H1 (cell line): Measurements from ENCODE around the gene MEIS3. TPM values are rescaled to one million over a fixed set of nuclear protein-coding genes. Genes with fewer than 3 reads are reported as not detected.

Experiments
- CTCF ChIA-PET: fragments of 300-600 bp; sonication (Branson Sonifier 250); formaldehyde crosslinking; loops from one replicate; lab custom pipeline; 2021; ENCODE audit not compliant: partially characterized antibody; lab: Charles Lee
- POLR2A ChIA-PET: fragments of 300-600 bp; sonication (Branson Sonifier 250); formaldehyde crosslinking; loops from one replicate; lab custom pipeline; 2021; ENCODE audit warnings: inconsistent platforms; ENCODE audit not compliant: partially characterized antibody; lab: Charles Lee
- DNase-seq, 2 experiments: peaks; one replicate each; pipeline versions ENCODE4 v3.0.0 to v3.0.0-alpha.2; 2010 to 2022; ENCODE audit warnings: low spot score in 2 of 2, low read depth in 1 of 2, mixed read lengths in 1 of 2
- FAIRE-seq: peaks from 2 replicates; lab custom pipeline; 2011; peaks lifted over from hg19 to GRCh38; lab: Jason Lieb, UNC
- H2AFZ ChIP-seq: 2 replicates; pipeline ENCODE4 v1.8.1; 2012; ENCODE audit warnings: low read length, inconsistent platforms
- H2AK5ac ChIP-seq: 2 replicates; pipeline ENCODE4 v1.6.1; 2013; ENCODE audit warnings: low read depth, low read length
- H2BK120ac ChIP-seq: replicated peaks from 2 replicates; pipeline ENCODE3; 2013; ENCODE audit warnings: low read depth, low read length, inconsistent platforms
- H2BK12ac ChIP-seq: 2 replicates; pipeline ENCODE4 v1.6.1; 2013; ENCODE audit warnings: low read depth, low read length
- H2BK15ac ChIP-seq: 2 replicates; pipeline ENCODE4 v1.6.1; 2013; ENCODE audit warnings: low read length
- H2BK20ac ChIP-seq: 2 replicates; pipeline ENCODE4 v1.6.1; 2013; ENCODE audit warnings: low read length
- H2BK5ac ChIP-seq: 2 replicates; pipeline ENCODE4 v1.6.1; 2013; ENCODE audit warnings: low read depth, low read length
- H3K14ac ChIP-seq: 2 replicates; pipeline ENCODE4 v1.6.1; 2013; ENCODE audit warnings: inconsistent platforms; ENCODE audit not compliant: insufficient read length
- H3K18ac ChIP-seq: 2 replicates; pipeline ENCODE4 v1.6.1; 2013; ENCODE audit warnings: low read length; ENCODE audit errors: extremely low read depth
- H3K23ac ChIP-seq: 2 replicates; pipeline ENCODE4 v1.6.1; 2013; ENCODE audit warnings: inconsistent platforms; ENCODE audit not compliant: insufficient read length
- H3K23me2 ChIP-seq: 2 replicates; pipeline ENCODE4 v1.6.1; 2013; ENCODE audit warnings: low read depth, low read length
- H3K27ac ChIP-seq: 2 replicates; pipeline ENCODE4 v1.6.1; 2011; ENCODE audit warnings: low read depth, low read length, inconsistent platforms
- H3K27me3 ChIP-seq, 4 experiments: replicated peaks in 1 of 4; 1 replicate in 1 of 4; 2 replicates in 3 of 4; pipeline versions ENCODE4 v1.6.1 to v1.8.1; 2011 to 2013; ENCODE audit warnings: low read length in 3 of 4, mild to moderate bottlenecking in 3 of 4, inconsistent platforms in 2 of 4, mixed read lengths in 2 of 4, moderate library complexity in 1 of 4; ENCODE audit not compliant: control insufficient read depth in 3 of 4, insufficient read depth in 3 of 4; ENCODE audit errors: extremely low read depth in 1 of 4
- H3K36me3 ChIP-seq, 4 experiments: 2 replicates each; pipeline versions ENCODE4 v1.6.1 to v1.8.1; 2011 to 2013; ENCODE audit warnings: mild to moderate bottlenecking in 4 of 4, low read length in 3 of 4, moderate library complexity in 2 of 4, control low read depth in 1 of 4, inconsistent platforms in 1 of 4; ENCODE audit not compliant: insufficient read depth in 4 of 4, control insufficient read depth in 2 of 4
- H3K4ac ChIP-seq: replicated peaks from 2 replicates; pipeline ENCODE3; 2013; ENCODE audit warnings: low read length, low read depth, mixed read lengths, inconsistent platforms; ENCODE audit not compliant: insufficient read length
- H3K4me1 ChIP-seq, 4 experiments: replicated peaks in 1 of 4; 1 replicate in 1 of 4; 2 replicates in 3 of 4; pipeline versions ENCODE4 v1.6.1 to v1.8.1; 2011 to 2013; ENCODE audit warnings: low read length in 3 of 4, inconsistent platforms in 2 of 4, mixed read lengths in 1 of 4; ENCODE audit not compliant: insufficient read depth in 4 of 4, control insufficient read depth in 3 of 4
- H3K4me2 ChIP-seq, 2 experiments: 2 replicates each; pipeline versions ENCODE4 v1.6.1 to v1.8.1; 2011 to 2013; ENCODE audit warnings: low read depth in 2 of 2, low read length in 2 of 2, control low read depth in 1 of 2, inconsistent platforms in 1 of 2, mild to moderate bottlenecking in 1 of 2; ENCODE audit not compliant: insufficient read depth in 1 of 2
- H3K4me3 ChIP-seq, 4 experiments: fragments of 200-600, 300-600 bp in 1 of 4; sonication (generic), shearing (Covaris generic), sonication (Bioruptor Twin) in 1 of 4; 2 replicates each; pipeline versions ENCODE4 v1.5.1 to v1.8.1; 2011 to 2016; ENCODE audit warnings: low read length in 4 of 4, low read depth in 3 of 4, control low read depth in 2 of 4, inconsistent platforms in 2 of 4, mild to moderate bottlenecking in 2 of 4, mixed read lengths in 1 of 4, moderate library complexity in 1 of 4; ENCODE audit not compliant: insufficient read depth in 2 of 4; ENCODE audit errors: extremely low read depth in 1 of 4
- H3K56ac ChIP-seq: replicated peaks from 2 replicates; pipeline ENCODE3; 2013; ENCODE audit warnings: low read depth, mild to moderate bottlenecking, mixed read lengths, low read length, inconsistent platforms; ENCODE audit not compliant: insufficient read length
- H3K79me1 ChIP-seq: 2 replicates; pipeline ENCODE4 v1.6.1; 2013; ENCODE audit warnings: low read depth, low read length, control low read depth
- H3K79me2 ChIP-seq, 2 experiments: 2 replicates each; pipeline versions ENCODE4 v1.6.1 to v1.8.1; 2012 to 2013; ENCODE audit warnings: low read length in 2 of 2, mild to moderate bottlenecking in 2 of 2, inconsistent platforms in 1 of 2; ENCODE audit not compliant: insufficient read depth in 2 of 2, control insufficient read depth in 1 of 2
- H3K9ac ChIP-seq, 4 experiments: replicated peaks in 1 of 4; 1 replicate in 1 of 4; 2 replicates in 3 of 4; pipeline versions ENCODE4 v1.6.1 to v1.8.1; 2011 to 2013; ENCODE audit warnings: low read depth in 3 of 4, low read length in 3 of 4, control low read depth in 2 of 4, mild to moderate bottlenecking in 2 of 4, moderate library complexity in 2 of 4, inconsistent platforms in 1 of 4; ENCODE audit errors: extremely low read depth in 1 of 4
- H3K9me3 ChIP-seq, 2 experiments: 2 replicates each; pipeline versions ENCODE4 v1.6.1 to v1.8.1; 2012 to 2013; ENCODE audit warnings: mild to moderate bottlenecking in 2 of 2, moderate library complexity in 2 of 2, control low read depth in 1 of 2, inconsistent platforms in 1 of 2, low read depth in 1 of 2, low read length in 1 of 2, mixed read lengths in 1 of 2; ENCODE audit not compliant: insufficient read depth in 2 of 2
- H4K20me1 ChIP-seq, 2 experiments: replicated peaks in 1 of 2; 2 replicates each; pipeline versions ENCODE3 to v1.8.1; 2011 to 2013; ENCODE audit warnings: inconsistent platforms in 2 of 2, low read length in 2 of 2, mild to moderate bottlenecking in 1 of 2; ENCODE audit not compliant: insufficient read depth in 2 of 2, control insufficient read depth in 1 of 2
- H4K5ac ChIP-seq: 2 replicates; pipeline ENCODE4 v1.6.1; 2013; ENCODE audit warnings: low read length, low read depth, mixed read lengths, inconsistent platforms; ENCODE audit not compliant: insufficient read length
- H4K8ac ChIP-seq: 2 replicates; pipeline ENCODE4 v1.8.0; 2013; ENCODE audit warnings: mild to moderate bottlenecking, moderate library complexity, low read length, inconsistent platforms; ENCODE audit not compliant: insufficient read depth; ENCODE audit errors: extremely low read depth
- H4K91ac ChIP-seq: replicated peaks from 2 replicates; pipeline ENCODE3; 2013; ENCODE audit warnings: low read length, mixed read lengths, inconsistent platforms; ENCODE audit not compliant: insufficient read length
- ATF3 ChIP-seq: IDR thresholded peaks from 2 replicates; pipeline ENCODE4 v1.6.1; 2011; ENCODE audit warnings: low read depth, mild to moderate bottlenecking, low read length; ENCODE audit not compliant: insufficient read depth
- BACH1 ChIP-seq: IDR thresholded peaks from 2 replicates; pipeline ENCODE4 v1.6.1; 2012; ENCODE audit warnings: low read length, improper control_type of control experiment
- CREB1 ChIP-seq: IDR thresholded peaks from 2 replicates; pipeline ENCODE4 v1.6.1; 2012; ENCODE audit warnings: inconsistent platforms
- EZH2 ChIP-seq: fragments of 200-600 bp; sonication (generic); IDR thresholded peaks from 2 replicates; pipeline ENCODE4 v1.7.1; 2012; ENCODE audit warnings: low read depth, mild to moderate bottlenecking, moderate library complexity, low read length, inconsistent platforms; ENCODE audit not compliant: severe bottlenecking
- JUN ChIP-seq: IDR thresholded peaks from 2 replicates; pipeline ENCODE4 v1.6.1; 2011; ENCODE audit warnings: low read depth, mild to moderate bottlenecking, improper control_type of control experiment, low read length
- KDM4A ChIP-seq: IDR thresholded peaks from one replicate; pipeline ENCODE4 v1.7.1; 2012; ENCODE audit warnings: low read depth, mild to moderate bottlenecking, moderate library complexity, low read length, inconsistent platforms; ENCODE audit not compliant: severe bottlenecking
- MAX ChIP-seq: IDR thresholded peaks from 2 replicates; pipeline ENCODE4 v1.6.1; 2012; ENCODE audit warnings: inconsistent platforms
- POLR2A ChIP-seq, 2 experiments: IDR thresholded peaks; 1 replicate in 1 of 2; 2 replicates in 1 of 2; pipeline ENCODE4 v1.6.1; 2011; ENCODE audit warnings: low read depth in 2 of 2, low read length in 2 of 2, mild to moderate bottlenecking in 2 of 2; ENCODE audit errors: control extremely low read depth in 1 of 2
- SAP30 ChIP-seq: fragments of 300-600 bp; sonication (generic); IDR thresholded peaks from 2 replicates; pipeline ENCODE4 v1.7.1; 2012; ENCODE audit warnings: low read length, moderate library complexity, mild to moderate bottlenecking, inconsistent platforms; ENCODE audit not compliant: insufficient read depth, insufficient replicate concordance
- SP4 ChIP-seq: IDR thresholded peaks from 2 replicates; pipeline ENCODE4 v1.6.1; 2012; ENCODE audit warnings: low read length, inconsistent platforms
- SRF ChIP-seq: IDR thresholded peaks from 2 replicates; pipeline ENCODE4 v1.6.1; 2011; ENCODE audit warnings: mild to moderate bottlenecking, low read depth, low read length, moderate library complexity
- YY1 ChIP-seq: IDR thresholded peaks from 2 replicates; pipeline ENCODE4 v1.6.1; 2011; ENCODE audit warnings: low read depth, mild to moderate bottlenecking, low read length
- WGBS, 2 experiments: shearing (Covaris generic) in 1 of 2; methylation state at CpG; one replicate each; pipeline versions ENCODE4 v1.1.6 to v1.1.7; 2013 to 2015; ENCODE audit warnings: low lambda C conversion rate in 2 of 2, mixed read lengths in 2 of 2, inconsistent platforms in 1 of 2, low coverage in 1 of 2, missing lambda C conversion rate in 1 of 2; ENCODE audit not compliant: insufficient replicate concordance in 2 of 2, insufficient coverage in 1 of 2, insufficient read length in 1 of 2; ENCODE audit errors: extremely low coverage in 1 of 2, missing lambda C conversion rate in 1 of 2; 5-methylcytosine and 5-hydroxymethylcytosine counted together
- polyA plus RNA-seq, 7 experiments: library from polyadenylated mRNA; depleted of rRNA in 3 of 7; stranded (reverse) in 5 of 7; unstranded in 2 of 7; fragments of >200 nt in 5 of 7; fragments of 200-250 nt in 2 of 7; gene quantifications; 1 replicate in 5 of 7; 2 replicates in 1 of 7; 4 replicates in 1 of 7; pipeline versions ENCODE4 v1.2.1 to v1.2.3, GENCODE V29; 2011 to 2013; ENCODE audit warnings: missing spikeins in 2 of 7, mixed read lengths in 2 of 7
- total RNA-seq: library from RNA; stranded (reverse); fragmentation: NEBNext Ultra II Directional; extraction: Animal tissue kit (Norgen Biotek cat#: 25700); gene quantifications from 2 replicates; pipeline ENCODE4 v1.2.1, GENCODE V29; 2021

Gene MEIS3
- total and polyA plus RNA-seq, 2 of the 8 experiments (the other 6 are each of a cell fraction or from before 2014, with no cell fraction given): 24.5 to 28.2 TPM

- Histone ChIP-seq H2AFZ (no peak overlapping the region), H3K4me2 (peak overlapping the region; percentile 97), H2AK5ac (no peak overlapping the region), H4K8ac (no peak overlapping the region), H3K9me3 (no peaks in the 10 kb centered on the region), H3K79me2 (no peaks in the 10 kb centered on the region), H3K27ac (no peak overlapping the region), H3K23ac (no peak overlapping the region), H4K5ac (no peak overlapping the region), H3K23me2 (peaks cover 25% of the 10 kb centered on the region), H3K4me1 (peaks cover 0 to 23% (median 12%) of the 10 kb centered on the region in 4 experiments; a peak in 5 of 7 replicates), H2BK12ac (no peak overlapping the region), H3K27me3 (peaks cover 5 to 33% (median 29%) of the 10 kb centered on the region in 4 experiments), H3K79me1 (no peaks in the 10 kb centered on the region), H2BK20ac (no peak overlapping the region), H4K20me1 (no peaks in the 10 kb centered on the region), H4K91ac (no peak overlapping the region), H3K14ac (no peak overlapping the region), H2BK5ac (no peak overlapping the region; the same call in 1 of the 2 replicates), H3K56ac (no peak overlapping the region), H3K18ac (no peak overlapping the region), H2BK15ac (no peak overlapping the region), H3K4ac (no peak overlapping the region), H3K9ac (no peak overlapping the region), H3K4me3 (peak overlapping the region; percentile 31 to 61 (median 42); a peak in 7 of 8 replicates), H2BK120ac (no peak overlapping the region), H3K36me3 (no peaks in the 10 kb centered on the region)
- CTCF ChIA-PET: interaction anchor here (0.6 to 24.5 kb wide), 29 partner anchors 8 to 630 kb away, joined by 3 to 436 read pairs (median 5); partner anchors contain the start of genes EHD2 and MEIS3
- FAIRE-seq: peak; percentile 100
- DNase-seq: peak; percentile 96 to 100
- POLR2A ChIA-PET: interaction anchor here (0.7 to 2.3 kb wide), 16 partner anchors 9 to 279 kb away, joined by 3 to 12 read pairs (median 4); partner anchors contain the start of genes DHX34, KPTN and MEIS3
- 1% methylated on average over 27 of the region's 27 CpGs; no CpG with 5 or more reads in 1 of the 2 experiments for WGBS, 2 experiments
- peak; percentile 33; the same call in 1 of the 2 replicates for TF ChIP-seq MAX
- TF ChIP-seq SP4: 0 out of 2 replicates have a peak, but pooled peaks have one; percentile 28
- TF ChIP-seq SAP30: peak; percentile 17
- TF ChIP-seq EZH2: no peak
- TF ChIP-seq POLR2A (IDR thresholded peaks at IDR 0.05; ENCODE audit: control extremely low read depth in 1 of 2, low read depth in 2 of 2, low read length in 2 of 2): no peak
- TF ChIP-seq BACH1: peak; percentile 94
- TF ChIP-seq YY1: no peak
- TF ChIP-seq JUN: no peak
- TF ChIP-seq CREB1: peak; percentile 65
- TF ChIP-seq SRF: no peak
- TF ChIP-seq KDM4A: peak; percentile 5
- TF ChIP-seq ATF3: no peak
Observed at GRCh38 chr19:47428177-47428894, 9.0 kb upstream of the MEIS3 start.
